Measurements from ENCODE around the gene KCNK1.

- TF ChIP-seq CTCF (IDR thresholded peaks at IDR 0.05) (no peak), POLR2A (IDR thresholded peaks at IDR 0.05) (no peak)
Measured at GRCh38 chr1:233664253-233664652, 50.3 kb downstream of the KCNK1 start.
